Measurements from ENCODE around the gene SERPINB6.

DNA sequence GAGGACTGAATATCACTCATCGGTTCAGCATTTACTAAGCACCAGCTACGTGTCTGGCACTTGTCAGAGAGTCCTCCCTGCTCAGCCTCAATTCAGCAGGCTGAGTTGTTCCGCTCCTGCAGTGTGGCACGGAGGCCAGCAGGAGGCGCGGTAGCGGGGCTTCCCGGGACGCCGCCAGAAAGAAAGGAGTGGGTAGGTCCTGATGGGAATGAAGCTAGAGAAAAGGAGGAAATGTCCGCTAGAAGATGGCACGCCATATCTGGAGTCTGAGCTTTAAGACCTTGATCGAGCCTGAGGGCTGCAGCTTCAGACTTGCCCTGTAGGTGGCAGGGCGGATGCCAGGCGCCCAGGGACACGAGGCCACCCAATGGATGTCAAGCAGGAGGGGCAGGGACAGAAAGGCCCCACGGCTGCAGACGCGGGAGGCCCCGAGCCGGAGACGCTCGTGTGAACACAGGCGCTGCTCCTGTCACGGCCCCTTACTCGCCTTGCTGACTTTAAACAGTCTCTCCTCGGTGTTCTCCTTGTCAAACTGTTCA lies 18.7 kb downstream of the SERPINB6 start:
- peak; percentile 100 for TF ChIP-seq CTCF (IDR thresholded peaks at IDR 0.05; ENCODE audit: low read depth, low read length)
- TF ChIP-seq EZH2phosphoT487 (IDR thresholded peaks at IDR 0.05; ENCODE audit: low read depth): no peak

Data from OCI-LY3 (cell line).